Measurements from ENCODE around the gene IGSF21. TPM values are rescaled to one million over a fixed set of nuclear protein-coding genes. Genes with fewer than 3 reads are reported as not detected.

IGSF21 gene
- polyA plus RNA-seq, 4 donors, result 0.23 to 0.75 (median 0.40) TPM

GRCh38 chr1:18174037-18174436 lies 66.4 kb downstream of the IGSF21 start:
- DNase-seq (ENCODE audit: low read depth in 4 of 4, low spot score in 3 of 4), result no peak

DNA sequence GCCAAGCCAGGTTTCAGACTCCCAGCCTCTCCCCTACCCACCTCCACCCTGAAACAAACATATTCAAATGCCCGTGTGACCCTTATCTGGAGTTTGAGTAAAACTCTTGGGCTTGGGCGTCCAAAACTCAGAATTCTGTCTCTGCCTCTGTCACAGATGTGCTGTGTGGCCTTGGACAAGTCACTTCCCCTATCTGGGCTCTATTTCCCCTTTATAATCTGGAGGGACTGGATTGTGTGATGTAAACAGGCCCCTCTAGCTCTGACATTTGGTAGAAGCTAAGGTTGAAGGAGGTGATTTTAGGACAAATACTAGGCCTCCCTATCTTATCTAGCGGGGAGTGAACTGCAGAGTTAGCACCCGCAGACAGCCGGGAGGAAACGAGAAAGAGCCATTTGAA lies 67.5 kb downstream of the IGSF21 start:
- no peak for DNase-seq (ENCODE audit: low read depth in 4 of 4, low spot score in 3 of 4)

DNA sequence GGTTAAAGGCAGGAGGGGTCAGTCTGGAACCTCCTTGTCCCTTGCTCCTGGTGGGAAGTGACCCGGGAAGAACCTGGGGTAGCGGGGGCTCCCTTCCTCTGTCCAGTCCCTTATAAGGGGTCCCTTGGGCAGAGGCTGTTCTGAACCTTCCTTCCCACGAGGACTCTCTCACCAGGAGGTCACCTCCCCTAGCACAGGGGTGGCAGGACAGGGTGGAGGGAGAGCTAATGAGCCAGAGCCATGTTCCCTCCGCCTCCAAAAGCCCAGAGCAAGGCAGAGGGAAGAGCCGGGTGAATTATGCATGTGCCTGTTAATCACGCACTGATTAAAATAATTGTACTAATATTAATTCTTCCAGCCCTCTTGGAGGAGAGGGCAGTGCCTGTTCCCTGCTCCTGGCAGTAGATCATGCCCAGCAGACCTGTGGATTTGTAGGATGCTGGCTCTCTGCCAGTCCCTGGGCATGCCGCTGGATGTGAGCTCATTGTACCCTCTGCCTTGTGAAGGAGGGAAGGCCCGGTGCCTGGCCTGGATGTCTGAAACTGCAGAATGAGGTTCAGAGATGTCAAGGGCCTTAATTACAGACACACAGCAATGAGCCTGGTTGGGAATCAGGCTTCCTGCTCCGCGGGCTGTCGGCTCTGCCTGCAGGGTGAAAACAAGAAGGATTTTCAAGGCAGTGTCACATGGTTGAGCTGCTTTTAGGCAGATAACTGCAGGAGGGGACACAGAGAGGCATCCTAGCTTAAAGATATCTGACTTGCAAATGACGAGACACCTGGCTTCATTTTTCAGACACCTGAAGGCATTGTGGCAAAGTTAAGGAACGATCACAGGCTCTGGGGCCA lies 68.2 kb downstream of the IGSF21 start:
- DNase-seq (ENCODE audit: low read depth in 4 of 4, low spot score in 3 of 4), result no peak

DNA sequence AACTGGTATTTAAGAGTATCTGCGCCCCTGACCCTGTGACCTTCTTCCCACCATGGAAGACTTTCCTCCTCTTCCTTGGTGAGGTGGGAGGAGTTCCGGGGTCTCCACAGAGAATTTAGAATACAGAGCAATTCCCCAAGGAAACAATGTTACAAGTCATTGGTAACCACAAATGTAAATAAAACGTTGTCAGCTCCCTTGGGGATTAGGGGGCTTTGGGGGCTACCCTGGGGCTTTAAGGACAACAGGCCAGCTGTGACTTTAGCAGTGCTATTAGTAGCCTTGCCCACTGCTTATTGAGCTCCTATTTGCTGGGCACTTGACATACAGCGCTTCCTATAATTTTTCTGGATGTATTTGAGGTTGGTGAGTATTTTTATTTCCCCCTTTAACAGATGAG lies 69.0 kb downstream of the IGSF21 start:
- no peak for DNase-seq (ENCODE audit: low read depth in 4 of 4, low spot score in 3 of 4)

DNA sequence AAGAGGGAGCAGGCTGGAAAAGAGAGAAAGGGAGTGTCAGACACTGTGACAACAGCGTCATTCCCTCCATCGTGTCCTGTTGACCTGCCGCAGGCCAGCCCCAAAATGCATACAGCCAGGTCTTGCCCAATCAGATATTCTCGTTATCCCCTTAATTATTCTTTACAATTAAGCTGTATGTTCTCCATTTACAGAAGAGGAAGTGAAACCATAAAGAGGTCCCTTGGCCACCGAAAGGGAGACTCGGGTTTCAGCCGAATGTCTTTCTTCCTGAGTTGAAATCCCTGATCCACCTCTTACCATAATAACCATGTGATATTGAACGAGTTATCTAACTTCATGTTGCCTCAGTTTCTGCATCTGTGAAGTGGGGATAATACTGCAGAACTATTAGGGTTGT lies 70.5 kb downstream of the IGSF21 start:
- DNase-seq (ENCODE audit: low read depth in 4 of 4, low spot score in 3 of 4), result no peak

GRCh38 chr1:18179009-18179408 lies 71.4 kb downstream of the IGSF21 start:
- DNase-seq (ENCODE audit: low read depth in 4 of 4, low spot score in 3 of 4), result no peak

GRCh38 chr1:18182398-18183160 lies 75.0 kb downstream of the IGSF21 start:
- DNase-seq (ENCODE audit: low read depth in 4 of 4, low spot score in 3 of 4), result no peak

- no peak for DNase-seq (ENCODE audit: low read depth in 4 of 4, low spot score in 3 of 4)
These were observed 75.9 kb downstream of the IGSF21 start for GRCh38 chr1:18183533-18183932.

- DNase-seq (ENCODE audit: low read depth in 4 of 4, low spot score in 3 of 4), result no peak
These were observed 79.5 kb downstream of the IGSF21 start for GRCh38 chr1:18187054-18187453.

DNA sequence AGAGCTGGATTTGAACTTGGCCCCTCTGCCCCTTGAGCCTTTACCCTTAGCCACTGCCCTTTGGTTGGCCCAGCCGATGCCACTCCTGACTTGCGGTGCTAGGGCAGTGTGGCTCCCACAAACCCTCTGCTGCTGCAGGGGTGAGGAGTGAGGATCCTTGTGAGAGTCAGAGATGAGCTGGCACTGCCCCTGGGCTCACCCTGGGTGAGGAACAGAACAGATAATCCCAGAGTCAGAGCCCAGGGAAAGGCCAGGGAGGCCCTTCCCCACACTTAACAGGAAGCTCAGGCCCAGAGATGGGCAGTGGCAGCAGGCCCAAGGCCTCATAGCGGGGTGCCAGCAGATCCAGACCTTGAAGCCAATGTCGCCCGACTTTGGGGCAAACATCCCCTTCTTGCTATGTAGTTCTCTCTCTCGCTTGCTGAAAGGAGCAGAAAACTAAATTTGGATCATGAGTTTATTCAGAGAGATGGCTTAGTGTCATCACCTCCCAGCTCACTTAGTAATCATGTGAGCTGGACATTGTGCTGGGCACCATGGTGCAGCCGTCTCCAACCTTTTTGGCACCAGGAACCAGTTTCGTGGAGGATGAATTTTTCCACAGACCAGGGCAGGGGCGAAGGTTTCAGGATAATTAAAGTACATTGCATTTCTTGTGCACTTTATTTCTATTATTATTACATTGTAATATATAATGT lies 81.4 kb downstream of the IGSF21 start:
- no peak for DNase-seq (ENCODE audit: low read depth in 4 of 4, low spot score in 3 of 4)

DNA sequence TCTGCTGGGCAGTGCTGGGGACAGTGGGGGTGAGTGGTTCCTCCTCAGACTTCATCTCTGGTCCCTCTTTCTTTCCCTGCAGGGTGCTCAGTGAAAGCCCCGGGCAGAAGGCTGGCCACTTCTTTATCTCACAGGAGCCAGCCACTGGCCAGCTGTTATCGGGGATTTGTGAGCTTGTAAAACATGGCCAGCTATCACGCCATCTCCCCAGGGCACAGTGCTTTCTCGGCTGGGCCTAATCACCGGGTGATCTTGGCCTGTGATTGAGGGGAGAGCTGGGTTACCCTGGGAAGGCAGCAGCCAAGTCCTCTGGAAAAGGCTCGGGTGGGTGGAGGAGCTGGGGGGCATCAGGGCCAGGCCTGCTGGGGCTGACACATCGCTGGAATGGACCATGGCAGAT lies 83.0 kb downstream of the IGSF21 start:
- no peak for DNase-seq (ENCODE audit: low read depth in 4 of 4, low spot score in 3 of 4)

GRCh38 chr1:18191037-18191436 lies 83.4 kb downstream of the IGSF21 start:
- DNase-seq (ENCODE audit: low read depth in 4 of 4, low spot score in 3 of 4), result no peak

DNA sequence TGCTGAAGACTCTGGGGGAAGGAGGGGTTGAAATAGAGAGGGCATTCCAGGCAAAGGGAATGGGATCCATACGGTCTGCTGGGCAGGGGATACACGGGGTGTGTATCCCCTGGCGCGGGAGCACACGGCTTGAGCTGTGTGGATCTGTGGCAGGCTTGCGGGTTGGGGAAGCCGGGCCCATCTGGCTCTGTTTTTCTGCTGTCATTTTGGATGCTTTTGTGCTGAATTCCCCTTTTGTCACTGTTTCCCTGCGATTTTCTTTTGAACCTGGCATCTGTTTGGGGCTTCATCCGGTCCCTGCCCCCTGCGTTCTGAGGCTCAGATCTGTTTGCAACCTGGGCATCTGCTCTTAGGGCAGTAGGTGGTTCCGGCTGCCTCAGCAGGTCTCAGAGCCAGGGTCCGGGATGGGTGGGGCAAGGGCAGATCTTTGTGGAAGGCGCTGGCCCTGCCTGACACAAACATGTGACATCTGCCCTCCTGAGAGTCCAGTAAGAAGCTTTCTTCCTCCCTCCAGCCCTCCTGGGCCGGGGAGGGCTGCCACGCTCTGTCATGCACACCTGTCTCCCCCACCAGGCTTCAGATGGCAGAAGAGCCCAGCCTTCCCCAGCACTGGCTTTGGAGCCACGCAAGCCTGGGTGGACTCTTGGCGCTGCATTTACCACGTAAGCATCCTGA lies 84.0 kb downstream of the IGSF21 start:
- no peak for DNase-seq (ENCODE audit: low read depth in 4 of 4, low spot score in 3 of 4)

DNA sequence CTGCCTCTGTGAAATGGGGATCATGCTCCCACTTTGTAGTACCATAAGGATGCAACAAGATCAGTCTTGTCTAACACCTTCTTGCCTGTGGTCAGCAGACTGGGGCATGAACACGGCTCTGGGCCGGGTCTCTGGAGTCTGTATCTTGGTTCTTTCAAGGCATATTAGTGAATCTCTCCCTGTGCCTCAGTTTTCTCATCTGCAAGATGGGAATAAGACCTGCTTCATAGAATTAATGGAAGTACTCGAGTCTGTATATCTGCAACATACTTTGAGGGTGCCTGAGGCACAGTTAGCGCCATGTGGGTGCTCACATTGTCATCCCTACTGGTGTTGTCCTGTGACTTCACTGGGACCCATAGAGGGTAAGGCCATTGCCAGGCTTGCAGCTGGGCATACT lies 84.6 kb downstream of the IGSF21 start:
- DNase-seq (ENCODE audit: low read depth in 4 of 4, low spot score in 3 of 4), result no peak

DNA sequence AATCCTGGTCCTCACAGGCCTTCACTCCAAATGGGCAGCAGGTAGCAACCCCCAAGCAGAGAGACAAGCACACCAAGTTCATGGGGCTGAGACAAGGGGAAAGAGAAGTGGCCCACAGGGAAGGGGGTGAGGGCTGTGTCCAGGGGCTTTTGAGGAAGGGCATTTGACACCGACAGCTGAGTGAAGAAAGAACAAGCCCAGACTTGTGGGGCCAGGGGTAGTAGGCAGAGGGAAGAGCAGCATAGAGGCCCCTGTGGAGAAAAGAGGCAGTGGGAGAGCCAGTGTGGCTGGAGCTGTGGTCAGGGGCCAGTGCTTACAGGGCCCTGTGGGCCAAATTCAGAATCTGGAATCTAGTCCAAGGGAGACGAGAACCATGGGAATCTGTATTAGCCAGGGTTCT lies 85.4 kb downstream of the IGSF21 start:
- no peak for DNase-seq (ENCODE audit: low read depth in 4 of 4, low spot score in 3 of 4)

DNA sequence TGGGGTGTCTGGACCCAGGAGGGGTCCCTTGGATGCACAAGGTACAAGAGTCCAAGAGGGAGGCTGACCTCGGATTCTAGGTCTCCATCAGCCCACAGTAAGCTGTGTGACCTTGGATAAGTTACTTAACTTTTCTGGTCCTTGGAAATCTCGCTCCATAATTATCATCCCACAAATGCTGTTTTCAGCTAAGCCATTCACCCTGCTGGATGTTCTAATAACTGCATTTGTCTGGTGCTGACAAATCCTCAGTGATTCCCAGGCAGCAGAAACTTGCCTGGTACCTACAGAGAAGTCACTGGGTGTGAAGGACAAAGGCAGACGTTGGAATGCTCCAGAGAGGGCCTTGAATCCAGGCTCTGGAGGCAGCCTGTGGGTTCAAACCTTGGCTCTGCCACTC lies 89.7 kb downstream of the IGSF21 start:
- no peak for DNase-seq (ENCODE audit: low read depth in 4 of 4, low spot score in 3 of 4)

DNA sequence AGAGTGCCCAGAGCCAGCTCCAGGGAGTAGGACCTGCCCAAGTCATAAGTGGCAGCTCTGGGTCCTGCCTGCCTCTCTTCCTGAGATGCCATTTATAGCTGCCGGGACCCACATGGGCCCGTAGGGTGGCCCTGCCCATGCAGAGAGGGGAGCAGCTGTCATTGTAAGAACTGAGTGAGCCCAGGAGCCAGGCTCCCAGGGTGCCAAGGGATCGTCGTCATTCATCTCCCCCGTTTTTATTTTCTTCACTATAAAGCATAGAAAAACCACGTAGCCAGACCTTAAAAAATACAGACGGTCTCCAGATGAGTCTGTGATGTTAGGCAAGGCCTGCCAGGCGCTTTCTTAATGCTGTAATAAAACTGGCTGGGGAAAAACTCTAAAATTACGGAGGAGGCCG lies 90.7 kb downstream of the IGSF21 start:
- DNase-seq (ENCODE audit: low read depth in 4 of 4, low spot score in 3 of 4), result no peak

DNA sequence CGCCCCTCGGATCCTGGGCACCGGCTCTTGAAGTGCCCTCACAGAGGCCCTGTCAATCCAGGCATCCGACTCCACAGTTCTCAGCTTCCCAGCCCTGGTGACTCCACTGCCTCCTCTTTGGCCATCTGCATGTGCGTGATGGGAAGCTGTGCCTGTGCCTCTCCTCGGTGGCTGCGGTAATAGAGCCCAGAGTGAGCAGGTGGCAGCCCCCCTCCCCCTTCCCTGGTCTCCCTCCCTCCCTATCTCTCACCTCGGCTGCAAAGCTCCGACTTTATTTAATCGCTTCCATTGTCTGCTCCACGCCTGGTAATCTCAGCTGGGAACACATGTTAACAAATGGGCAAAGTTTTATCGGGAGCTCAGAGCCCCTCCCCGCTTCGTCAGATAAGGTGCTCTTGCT lies 91.9 kb downstream of the IGSF21 start:
- DNase-seq (ENCODE audit: low read depth in 4 of 4, low spot score in 3 of 4), result no peak

DNA sequence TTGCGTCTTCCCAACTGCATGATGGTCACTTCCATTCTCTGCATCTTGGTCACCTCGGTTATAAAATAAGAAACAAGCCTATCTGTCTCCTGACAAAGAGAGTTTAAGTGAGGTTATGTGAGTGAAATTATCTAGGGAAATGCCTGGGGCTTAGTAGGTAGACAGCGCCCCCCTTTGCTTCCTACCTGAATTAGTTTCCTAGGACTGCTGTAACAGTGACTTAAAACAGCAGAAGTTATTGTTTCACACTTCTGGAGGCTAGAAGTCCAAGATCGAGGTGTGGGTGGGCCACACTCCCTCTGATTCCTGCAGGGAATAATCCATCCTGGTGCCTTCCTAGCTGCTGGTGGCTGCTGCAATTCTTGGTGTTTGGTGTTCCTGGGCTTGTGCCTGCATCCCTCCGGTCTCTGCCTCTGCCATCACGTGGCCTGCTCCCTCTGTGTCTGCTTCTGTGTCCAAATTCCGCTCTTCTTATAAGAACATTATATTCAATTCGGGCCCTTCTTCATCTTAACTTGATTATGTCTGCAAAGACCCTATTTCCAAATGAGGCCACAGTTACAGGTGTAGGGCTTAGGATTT lies 92.6 kb downstream of the IGSF21 start:
- DNase-seq (ENCODE audit: low read depth in 4 of 4, low spot score in 3 of 4), result no peak

DNA sequence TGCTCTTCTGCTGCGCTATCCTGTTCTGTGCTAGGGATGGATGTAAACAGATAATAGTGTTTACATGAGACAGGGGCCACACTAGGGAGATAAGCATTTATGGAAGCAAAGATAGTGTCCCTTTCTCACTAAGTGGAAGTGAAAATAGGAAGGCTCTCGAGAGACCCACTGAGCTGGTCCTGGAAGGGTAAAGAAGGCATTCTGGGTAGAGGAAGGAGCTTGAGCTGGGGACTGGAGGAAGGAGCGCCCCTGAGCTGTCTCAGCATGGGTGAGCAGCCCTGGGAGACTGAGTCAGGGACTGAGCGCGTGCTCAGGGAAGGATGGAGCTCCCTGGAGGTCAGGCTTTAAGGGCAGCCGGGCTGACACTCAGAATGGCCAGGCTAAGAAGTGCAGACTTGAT lies 93.3 kb downstream of the IGSF21 start:
- no peak for DNase-seq (ENCODE audit: low read depth in 4 of 4, low spot score in 3 of 4)
